ENCODE measurements around the gene SEMA5A.

SEMA5A gene

GRCh38 chr5:9444346-9444745 is 101.5 kb downstream of the SEMA5A start:
- DNase-seq = no peak

DNA sequence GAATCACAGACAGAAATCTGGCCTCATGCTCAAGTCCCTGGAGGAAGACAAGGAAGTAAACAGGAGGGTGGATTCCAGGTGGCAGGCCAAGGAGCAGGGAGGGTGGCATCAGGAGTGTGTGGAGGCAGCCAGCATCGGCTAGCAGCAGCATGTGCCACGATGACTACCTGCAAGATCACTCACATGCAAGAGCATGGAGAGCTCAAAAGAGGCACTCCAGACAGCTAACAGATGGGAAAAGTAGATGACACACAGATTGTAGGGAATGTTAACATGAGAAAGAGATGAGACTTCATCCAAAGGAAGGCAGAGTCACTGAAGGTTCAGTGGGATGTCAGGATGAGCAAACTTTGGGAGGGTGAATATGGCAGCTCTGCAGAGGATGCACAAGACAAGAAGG is 104.3 kb downstream of the SEMA5A start:
- DNase-seq = no peak

- no peak for DNase-seq
Measured at GRCh38 chr5:9440517-9440916, 105.4 kb downstream of the SEMA5A start.

DNA sequence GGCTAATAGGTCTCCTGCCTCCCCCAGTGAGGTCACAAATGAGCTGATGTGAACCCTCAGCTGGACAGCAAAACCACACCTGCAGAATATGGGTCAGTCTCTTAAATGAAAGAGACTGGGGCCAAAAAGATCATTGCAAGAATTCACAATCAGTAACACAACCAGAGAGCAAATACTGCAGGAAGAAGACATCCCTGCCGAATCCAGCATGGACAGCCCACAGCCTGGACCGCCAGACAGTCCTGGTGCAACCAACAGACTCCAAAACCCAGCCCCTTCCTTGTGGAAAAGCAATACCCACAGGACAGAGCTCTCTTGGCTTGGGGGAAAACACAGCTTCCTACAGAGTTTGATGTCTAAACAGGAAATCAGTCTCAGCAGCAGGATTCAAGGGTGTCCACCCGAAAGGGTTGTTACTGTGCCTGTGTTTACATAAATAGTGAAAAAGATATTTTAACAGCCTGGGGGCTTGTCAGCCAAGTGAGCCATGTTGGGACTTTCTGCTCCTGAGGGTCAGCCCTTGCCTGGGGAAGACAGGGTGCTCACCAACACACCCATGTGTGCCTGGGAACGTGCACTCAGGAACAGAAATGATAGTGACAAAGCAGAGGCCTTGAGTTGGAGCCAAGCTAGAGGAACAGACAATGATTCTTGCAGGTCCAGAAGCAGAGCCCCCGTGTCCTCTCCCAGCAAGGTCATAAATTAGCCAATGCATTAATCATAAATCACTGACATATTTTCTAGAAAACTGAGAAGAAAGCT is 106.2 kb downstream of the SEMA5A start:
- no peak for DNase-seq

DNA sequence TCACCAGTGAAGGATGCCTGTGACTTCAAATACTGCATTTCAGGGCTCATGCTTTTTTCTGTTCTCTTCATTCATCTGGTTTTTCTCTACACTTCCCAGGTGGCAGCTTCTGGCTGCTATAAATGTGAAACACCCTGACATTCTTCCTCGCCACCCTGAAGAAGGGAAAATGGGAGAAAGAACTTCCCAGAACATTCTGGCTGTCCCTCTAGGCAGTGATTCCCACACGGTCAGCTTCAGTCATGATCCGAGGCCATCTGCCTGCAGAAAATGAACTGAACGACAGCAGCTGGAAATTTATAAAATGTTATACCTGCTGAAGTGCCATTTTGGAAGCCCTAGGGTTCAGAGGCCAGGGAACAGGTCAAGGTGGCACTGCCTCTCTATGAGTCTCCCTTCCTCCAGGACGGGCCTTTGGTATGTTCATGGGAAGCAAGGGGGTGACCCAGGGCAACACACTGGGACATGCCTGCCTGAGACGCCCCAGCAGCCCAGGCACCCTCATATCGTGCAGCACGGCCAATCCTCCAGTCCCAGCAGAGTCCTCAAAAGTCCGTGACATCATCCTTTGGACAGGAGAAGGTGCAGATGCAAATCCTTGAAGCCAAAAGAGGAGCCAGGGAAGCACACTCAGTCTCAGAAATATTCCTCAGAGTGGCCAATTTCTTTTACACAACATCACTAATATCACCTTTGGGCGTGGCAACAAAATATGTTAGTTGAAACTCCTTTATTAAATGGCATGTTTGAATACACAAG is 107.1 kb downstream of the SEMA5A start:
- no peak for DNase-seq

DNA sequence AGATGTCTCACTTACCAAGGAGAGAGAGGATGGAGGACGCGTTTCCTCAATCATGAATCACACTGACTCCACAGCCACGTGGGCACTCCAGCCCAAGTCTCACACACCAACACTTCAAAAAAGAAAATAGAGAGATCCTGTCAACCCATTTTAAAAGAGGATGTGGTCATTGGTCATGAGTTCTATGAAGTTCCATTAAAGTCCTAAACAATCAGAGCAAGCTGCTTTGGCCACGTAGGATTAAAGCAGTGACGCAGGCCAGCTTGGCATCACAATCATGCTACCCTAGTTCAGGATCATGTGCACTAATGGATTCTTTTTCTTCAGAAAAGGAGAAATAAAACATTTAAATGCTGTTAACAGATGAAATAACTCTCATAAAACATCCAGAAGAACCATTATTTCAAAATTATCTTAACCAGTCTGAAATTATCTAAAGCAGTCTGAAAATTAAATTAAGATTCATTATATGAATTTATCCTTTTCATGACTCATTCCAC is 108.1 kb downstream of the SEMA5A start:
- peak in 5 of 56 donors; percentile 6 to 41 (median 9) for DNase-seq

GRCh38 chr5:9431496-9432258 is 114.2 kb downstream of the SEMA5A start:
- no peak for DNase-seq

DNA sequence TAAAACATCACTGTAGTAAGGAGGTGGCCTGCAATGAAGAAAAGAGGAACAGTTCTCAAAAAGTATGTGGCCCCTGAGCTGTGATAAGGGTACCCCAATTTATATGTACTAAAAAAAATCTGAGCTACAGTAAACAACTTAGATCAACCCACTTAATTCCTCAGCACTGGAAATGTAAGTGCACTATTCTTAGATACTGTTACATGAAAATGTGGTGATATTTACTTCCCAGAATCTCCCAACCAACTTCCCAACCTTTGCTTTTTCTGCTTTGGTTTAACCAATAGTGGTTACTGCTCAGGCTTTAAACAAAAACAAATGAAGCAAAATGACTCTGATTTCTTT is 114.8 kb downstream of the SEMA5A start:
- no peak for DNase-seq

DNA sequence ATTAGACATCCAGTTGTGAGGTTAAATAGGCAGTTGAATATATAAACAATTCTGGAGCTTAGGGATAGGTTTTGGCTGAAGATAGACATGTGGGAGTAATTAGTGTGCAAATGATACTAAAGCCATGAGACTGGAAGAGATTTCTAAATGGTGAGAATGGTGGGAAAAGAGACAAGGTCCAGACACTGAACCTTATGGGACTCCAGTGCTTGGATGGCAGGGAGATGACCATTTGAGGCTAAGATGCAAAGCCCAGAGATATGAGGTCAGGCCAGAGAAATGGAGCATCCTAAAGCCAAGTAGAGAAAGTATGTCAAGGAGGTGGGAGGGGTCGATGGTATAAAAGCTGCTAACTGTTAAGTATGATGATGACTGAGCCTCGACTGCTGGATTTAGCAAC is 115.6 kb downstream of the SEMA5A start:
- DNase-seq = no peak

GRCh38 chr5:9429691-9430215 is 116.1 kb downstream of the SEMA5A start:
- peak in 16 of 56 donors; percentile 2 to 40 (median 13) for DNase-seq

- no peak for DNase-seq
Measured at GRCh38 chr5:9428272-9428671, 117.6 kb downstream of the SEMA5A start.

DNA sequence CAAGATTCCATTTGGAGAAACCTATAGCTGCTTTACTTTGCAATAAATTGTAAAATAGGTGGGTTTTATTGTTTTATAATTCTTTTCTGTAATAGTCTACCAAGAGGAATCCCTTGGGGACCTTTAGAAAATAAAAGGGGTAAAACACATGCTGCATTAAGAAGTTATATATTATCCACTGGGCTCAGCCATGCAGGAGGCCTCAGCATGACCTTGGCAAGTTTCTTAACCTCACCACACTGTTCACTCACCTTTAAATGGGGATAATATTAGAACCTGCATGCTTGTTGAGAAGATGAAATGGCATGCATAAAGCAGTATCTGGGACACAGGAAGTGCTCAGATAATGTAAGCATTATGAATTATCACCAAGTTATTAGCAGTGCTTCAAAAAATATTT is 120.2 kb downstream of the SEMA5A start:
- no peak for DNase-seq

DNA sequence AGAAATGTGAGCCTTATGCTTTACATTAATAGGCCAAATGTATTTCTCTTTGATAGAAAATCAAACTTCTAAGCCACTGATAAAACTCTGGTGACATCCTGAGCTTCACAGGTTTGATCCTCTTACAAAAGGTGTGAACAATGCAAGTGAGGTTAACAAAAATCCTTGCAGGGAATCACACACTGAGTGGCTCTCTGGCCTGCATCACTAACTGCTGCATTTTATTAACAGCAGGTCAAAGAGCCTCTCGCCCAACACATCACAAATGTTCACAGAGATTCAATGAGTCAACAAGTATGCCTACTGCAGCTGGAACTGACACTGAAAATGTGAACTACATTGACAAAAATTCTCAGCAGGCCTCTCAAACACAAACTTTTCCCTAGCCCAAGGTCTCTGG is 122.3 kb downstream of the SEMA5A start:
- no peak for DNase-seq

DNA sequence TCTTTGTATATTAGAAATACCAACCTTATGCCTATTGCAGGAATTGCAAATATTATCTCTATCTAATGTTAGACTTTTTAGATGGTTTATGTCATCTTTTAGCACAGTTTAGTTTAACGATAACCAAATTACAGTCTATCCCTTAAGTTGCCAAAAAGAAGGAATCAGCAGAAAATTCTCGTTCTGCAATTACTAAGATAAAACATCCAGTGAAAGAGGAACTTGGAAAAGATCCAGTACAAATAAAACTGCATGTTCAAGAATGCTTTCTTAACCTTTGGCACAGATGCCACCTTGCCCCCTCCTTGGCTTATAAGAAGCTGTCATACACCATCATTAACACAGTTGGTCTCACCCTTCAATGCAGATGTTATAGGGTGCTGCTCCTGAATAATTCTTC is 124.0 kb downstream of the SEMA5A start:
- DNase-seq = no peak

DNA sequence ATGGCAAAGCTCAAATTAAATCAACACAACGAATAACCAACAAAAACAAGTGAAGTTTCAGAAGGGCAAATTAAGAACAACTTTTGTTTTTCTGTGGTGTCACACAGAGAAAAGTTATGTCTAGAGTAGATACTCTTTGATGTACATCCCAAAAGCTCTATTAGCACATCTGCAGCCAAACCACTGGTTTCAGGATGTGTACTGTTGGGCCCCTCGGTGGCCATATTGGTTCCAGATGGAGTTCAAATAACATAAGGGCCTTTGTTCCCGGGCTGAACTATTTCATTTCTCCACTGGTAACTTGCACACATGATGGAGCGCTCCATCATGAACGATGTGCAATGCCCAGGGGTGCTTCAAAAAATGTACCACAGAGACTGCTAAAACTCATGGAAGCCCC is 126.1 kb downstream of the SEMA5A start:
- DNase-seq = no peak

- DNase-seq = no peak
Measured at GRCh38 chr5:9415566-9415965, 130.3 kb downstream of the SEMA5A start.

GRCh38 chr5:9415091-9415490 is 130.8 kb downstream of the SEMA5A start:
- DNase-seq = no peak

DNA sequence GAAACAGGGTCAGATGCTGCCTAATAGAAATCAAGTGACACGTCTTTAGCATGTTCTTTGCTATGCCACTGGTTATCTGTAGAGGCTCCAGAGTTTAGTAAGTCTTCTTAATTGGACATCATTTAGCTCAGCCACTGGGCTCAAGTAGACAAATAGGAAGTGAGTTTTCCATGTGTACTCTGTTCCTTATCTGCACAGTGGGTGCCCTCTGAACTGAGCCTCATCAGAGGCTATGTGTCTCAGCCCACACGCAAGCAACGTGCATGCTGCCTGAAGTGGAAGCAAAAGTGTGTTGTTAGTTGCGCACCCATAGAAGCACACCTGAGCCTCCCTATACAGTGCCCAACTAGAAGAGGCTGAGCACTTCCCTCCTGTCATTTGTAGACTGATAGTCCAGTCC is 134.7 kb downstream of the SEMA5A start:
- DNase-seq = no peak

- no peak for DNase-seq
Measured at GRCh38 chr5:9409413-9409960, 136.4 kb downstream of the SEMA5A start.

- no peak for DNase-seq
Measured at GRCh38 chr5:9408964-9409363, 136.9 kb downstream of the SEMA5A start.

DNA sequence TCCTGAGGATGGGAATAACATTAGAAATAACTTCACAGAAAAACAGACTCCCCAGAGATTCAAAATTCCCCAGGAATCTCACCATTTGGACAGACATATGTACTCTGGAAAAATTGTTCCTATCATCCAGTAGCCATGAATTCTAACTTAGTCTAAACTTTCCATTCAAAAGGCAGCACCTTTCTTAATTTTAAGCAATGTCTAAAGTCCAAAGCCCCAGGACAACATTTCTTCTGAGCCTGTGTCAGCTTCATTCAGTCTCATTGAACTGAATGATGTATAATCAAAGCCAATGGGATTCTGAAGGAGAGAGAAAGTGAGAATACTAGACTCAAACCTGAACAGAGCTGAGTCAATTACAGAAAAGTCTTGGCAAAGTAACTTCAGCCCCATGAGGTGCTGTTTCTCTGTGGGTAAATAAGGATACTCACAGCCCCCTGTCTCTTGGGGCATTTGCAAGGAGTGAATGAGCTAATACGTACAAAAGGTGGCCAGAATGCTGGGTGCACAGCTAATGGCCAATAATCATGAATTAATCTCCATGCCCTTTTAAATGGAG is 140.6 kb downstream of the SEMA5A start:
- no peak for DNase-seq

Measured in amygdala (tissue), 56 donors.